Neural cell (in vitro differentiated cells): Measurements from ENCODE around the gene NDST1. TPM values are rescaled to one million over a fixed set of nuclear protein-coding genes. Genes with fewer than 3 reads are reported as not detected.

Source experiments
- H2AFZ ChIP-seq: fragments of 200-600, 300-800 bp; sonication (generic), shearing (Covaris generic); 2 replicates; pipeline ENCODE4 v1.6.0; 2014; ENCODE audit warnings: low read depth, mild to moderate bottlenecking, antibody characterized with exemption, low read length, moderate library complexity
- H3F3A ChIP-seq: fragments of 200-600 bp; shearing (Covaris generic); 2 replicates; pipeline ENCODE4 v1.6.1; 2016; ENCODE audit warnings: mild to moderate bottlenecking, moderate library complexity, mixed read lengths, antibody characterized with exemption, low read length; ENCODE audit not compliant: insufficient read depth, poor library complexity, severe bottlenecking
- H3K27ac ChIP-seq: fragments of 200-600, 300-800 bp; sonication (generic), shearing (Covaris generic); 2 replicates; pipeline ENCODE4 v1.5.1; 2014; ENCODE audit warnings: mild to moderate bottlenecking, low read length, moderate library complexity
- H3K27me3 ChIP-seq: fragments of 300-800, 200-600 bp; sonication (generic), shearing (Covaris generic); 2 replicates; pipeline ENCODE4 v1.6.0; 2014; ENCODE audit warnings: mild to moderate bottlenecking, low read depth, low read length, moderate library complexity; ENCODE audit not compliant: insufficient read depth
- H3K36me3 ChIP-seq: fragments of 300-800, 200-600 bp; sonication (generic), shearing (Covaris generic); 2 replicates; pipeline ENCODE4 v1.5.1; 2014; ENCODE audit warnings: mild to moderate bottlenecking, antibody characterized with exemption, low read length, moderate library complexity; ENCODE audit not compliant: insufficient read depth
- H3K4me2 ChIP-seq: fragments of 300-800, 200-600 bp; sonication (generic), shearing (Covaris generic); 2 replicates; pipeline ENCODE4 v1.6.0; 2014; ENCODE audit warnings: mild to moderate bottlenecking, low read length
- H3K4me3 ChIP-seq: fragments of 300-800, 200-600 bp; sonication (generic), shearing (Covaris generic); 2 replicates; pipeline ENCODE4 v1.5.1; 2014; ENCODE audit warnings: mild to moderate bottlenecking, low read length, moderate library complexity
- H3K79me2 ChIP-seq: fragments of 200-600 bp; shearing (Covaris generic); replicated peaks from 2 replicates; pipeline ENCODE4 v1.6.0; 2014; ENCODE audit warnings: mild to moderate bottlenecking, low read length, moderate library complexity; ENCODE audit not compliant: insufficient read depth
- H3K9ac ChIP-seq: fragments of 300-800, 200-600 bp; sonication (generic), shearing (Covaris generic); 2 replicates; pipeline ENCODE4 v1.6.1; 2016; ENCODE audit warnings: mild to moderate bottlenecking, low read length, mixed read lengths
- H3K9me2 ChIP-seq: fragments of 200-600 bp; shearing (Covaris generic); 2 replicates; pipeline ENCODE4 v1.6.1; 2016; ENCODE audit warnings: mild to moderate bottlenecking, low read length, mixed read lengths; ENCODE audit not compliant: insufficient read depth
- H3K9me3 ChIP-seq: fragments of 200-600, 300-800 bp; sonication (generic), shearing (Covaris generic); 2 replicates; pipeline ENCODE4 v1.6.1; 2016; ENCODE audit warnings: mild to moderate bottlenecking, mixed run types, low read length, moderate library complexity, mixed read lengths
- H4K20me1 ChIP-seq: fragments of 200-600 bp; shearing (Covaris generic); 2 replicates; pipeline ENCODE4 v1.6.1; 2016; ENCODE audit warnings: mild to moderate bottlenecking, mixed run types; ENCODE audit not compliant: insufficient read depth
- EP300 ChIP-seq: fragments of 450-650 bp; conservative IDR thresholded peaks from 2 replicates; pipeline ENCODE4 v1.6.1; 2014; ENCODE audit warnings: antibody characterized with exemption, mild to moderate bottlenecking, moderate library complexity; ENCODE audit not compliant: poor library complexity, severe bottlenecking
- EZH2 ChIP-seq: fragments of 200-600, 300-800 bp; shearing (Covaris generic), sonication (generic); IDR thresholded peaks from 2 replicates; pipeline ENCODE4 v1.6.1; 2014; ENCODE audit warnings: antibody characterized with exemption, low read length, borderline replicate concordance, mild to moderate bottlenecking; ENCODE audit not compliant: insufficient read depth, poor library complexity, severe bottlenecking
- MXI1 ChIP-seq: fragments of 450-650 bp; conservative IDR thresholded peaks from 2 replicates; pipeline ENCODE4 v1.6.1; 2014; ENCODE audit warnings: antibody characterized with exemption, mild to moderate bottlenecking; ENCODE audit not compliant: poor library complexity, severe bottlenecking
- POLR2AphosphoS5 ChIP-seq: IDR thresholded peaks from 2 replicates; pipeline ENCODE4 v1.6.1; 2012
- RAD21 ChIP-seq: fragments of 450-650 bp; conservative IDR thresholded peaks from 2 replicates; pipeline ENCODE4 v1.6.1; 2014; ENCODE audit warnings: antibody characterized with exemption, mild to moderate bottlenecking, moderate library complexity
- SMC3 ChIP-seq: fragments of 450-650 bp; conservative IDR thresholded peaks from 2 replicates; pipeline ENCODE4 v1.6.1; 2014; ENCODE audit warnings: antibody characterized with exemption, mild to moderate bottlenecking, moderate library complexity; ENCODE audit not compliant: poor library complexity
- TAF1 ChIP-seq: IDR thresholded peaks from 2 replicates; pipeline ENCODE4 v1.6.1; 2012; ENCODE audit warnings: low read depth
- polyA plus RNA-seq: library from polyadenylated mRNA; depleted of rRNA; stranded (reverse); fragments of >200 nt; gene quantifications from 2 replicates; pipeline ENCODE4 v1.2.3, GENCODE V29; 2014
- TF ChIP-seq, protein P1 (sequence below): fragments of 450-650 bp; IDR thresholded peaks from 2 replicates; pipeline ENCODE4 v1.5.1; 2014; ENCODE audit warnings: antibody characterized with exemption, mild to moderate bottlenecking, moderate library complexity; ENCODE audit not compliant: poor library complexity, severe bottlenecking
- TF ChIP-seq, protein P2 (sequence below): IDR thresholded peaks from 2 replicates; pipeline ENCODE4 v1.6.1; 2012; ENCODE audit warnings: borderline replicate concordance

Gene NDST1
- polyA plus RNA-seq, 1 donor from 2014 or later, result 15.6 TPM

GRCh38 chr5:150550286-150550685 is 42.4 kb downstream of the NDST1 start:
- no peaks in the 10 kb centered on the region for H3K9me2 ChIP-seq
- no peaks in the 10 kb centered on the region for H3K27me3 ChIP-seq
- H3K4me3 ChIP-seq, result no peak overlapping the region
- H3K79me2 ChIP-seq, result no peaks in the 10 kb centered on the region
- no peak for TF ChIP-seq TAF1
- TF ChIP-seq EP300, result no peak
- TF ChIP-seq SMC3, result no peak
- TF ChIP-seq EZH2, result no peak
- TF ChIP-seq, protein P1, sequence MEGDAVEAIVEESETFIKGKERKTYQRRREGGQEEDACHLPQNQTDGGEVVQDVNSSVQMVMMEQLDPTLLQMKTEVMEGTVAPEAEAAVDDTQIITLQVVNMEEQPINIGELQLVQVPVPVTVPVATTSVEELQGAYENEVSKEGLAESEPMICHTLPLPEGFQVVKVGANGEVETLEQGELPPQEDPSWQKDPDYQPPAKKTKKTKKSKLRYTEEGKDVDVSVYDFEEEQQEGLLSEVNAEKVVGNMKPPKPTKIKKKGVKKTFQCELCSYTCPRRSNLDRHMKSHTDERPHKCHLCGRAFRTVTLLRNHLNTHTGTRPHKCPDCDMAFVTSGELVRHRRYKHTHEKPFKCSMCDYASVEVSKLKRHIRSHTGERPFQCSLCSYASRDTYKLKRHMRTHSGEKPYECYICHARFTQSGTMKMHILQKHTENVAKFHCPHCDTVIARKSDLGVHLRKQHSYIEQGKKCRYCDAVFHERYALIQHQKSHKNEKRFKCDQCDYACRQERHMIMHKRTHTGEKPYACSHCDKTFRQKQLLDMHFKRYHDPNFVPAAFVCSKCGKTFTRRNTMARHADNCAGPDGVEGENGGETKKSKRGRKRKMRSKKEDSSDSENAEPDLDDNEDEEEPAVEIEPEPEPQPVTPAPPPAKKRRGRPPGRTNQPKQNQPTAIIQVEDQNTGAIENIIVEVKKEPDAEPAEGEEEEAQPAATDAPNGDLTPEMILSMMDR, result no peak
- TF ChIP-seq, protein P2, sequence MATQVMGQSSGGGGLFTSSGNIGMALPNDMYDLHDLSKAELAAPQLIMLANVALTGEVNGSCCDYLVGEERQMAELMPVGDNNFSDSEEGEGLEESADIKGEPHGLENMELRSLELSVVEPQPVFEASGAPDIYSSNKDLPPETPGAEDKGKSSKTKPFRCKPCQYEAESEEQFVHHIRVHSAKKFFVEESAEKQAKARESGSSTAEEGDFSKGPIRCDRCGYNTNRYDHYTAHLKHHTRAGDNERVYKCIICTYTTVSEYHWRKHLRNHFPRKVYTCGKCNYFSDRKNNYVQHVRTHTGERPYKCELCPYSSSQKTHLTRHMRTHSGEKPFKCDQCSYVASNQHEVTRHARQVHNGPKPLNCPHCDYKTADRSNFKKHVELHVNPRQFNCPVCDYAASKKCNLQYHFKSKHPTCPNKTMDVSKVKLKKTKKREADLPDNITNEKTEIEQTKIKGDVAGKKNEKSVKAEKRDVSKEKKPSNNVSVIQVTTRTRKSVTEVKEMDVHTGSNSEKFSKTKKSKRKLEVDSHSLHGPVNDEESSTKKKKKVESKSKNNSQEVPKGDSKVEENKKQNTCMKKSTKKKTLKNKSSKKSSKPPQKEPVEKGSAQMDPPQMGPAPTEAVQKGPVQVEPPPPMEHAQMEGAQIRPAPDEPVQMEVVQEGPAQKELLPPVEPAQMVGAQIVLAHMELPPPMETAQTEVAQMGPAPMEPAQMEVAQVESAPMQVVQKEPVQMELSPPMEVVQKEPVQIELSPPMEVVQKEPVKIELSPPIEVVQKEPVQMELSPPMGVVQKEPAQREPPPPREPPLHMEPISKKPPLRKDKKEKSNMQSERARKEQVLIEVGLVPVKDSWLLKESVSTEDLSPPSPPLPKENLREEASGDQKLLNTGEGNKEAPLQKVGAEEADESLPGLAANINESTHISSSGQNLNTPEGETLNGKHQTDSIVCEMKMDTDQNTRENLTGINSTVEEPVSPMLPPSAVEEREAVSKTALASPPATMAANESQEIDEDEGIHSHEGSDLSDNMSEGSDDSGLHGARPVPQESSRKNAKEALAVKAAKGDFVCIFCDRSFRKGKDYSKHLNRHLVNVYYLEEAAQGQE, result no peak
- TF ChIP-seq RAD21, result no peak
- TF ChIP-seq MXI1, result no peak
- TF ChIP-seq POLR2AphosphoS5, result no peak
- no peaks in the 10 kb centered on the region for H3K36me3 ChIP-seq
- H3K9me3 ChIP-seq, result no peaks in the 10 kb centered on the region
- H4K20me1 ChIP-seq, result no peaks in the 10 kb centered on the region
- H2AFZ ChIP-seq, result no peak overlapping the region
- no peak overlapping the region for H3K9ac ChIP-seq
- H3K4me2 ChIP-seq, result no peak overlapping the region
- H3F3A ChIP-seq, result no peaks in the 10 kb centered on the region
- H3K27ac ChIP-seq, result no peak overlapping the region

- no peaks in the 10 kb centered on the region for H3K27me3 ChIP-seq
- no peak overlapping the region for H3K4me2 ChIP-seq
- H3F3A ChIP-seq, result no peaks in the 10 kb centered on the region
- no peak for TF ChIP-seq SMC3
- H3K9me2 ChIP-seq, result no peaks in the 10 kb centered on the region
- H3K27ac ChIP-seq, result no peak overlapping the region
- H2AFZ ChIP-seq, result no peak overlapping the region
- H3K79me2 ChIP-seq, result no peaks in the 10 kb centered on the region
- no peak overlapping the region for H3K4me3 ChIP-seq
- no peaks in the 10 kb centered on the region for H4K20me1 ChIP-seq
- H3K9me3 ChIP-seq, result no peaks in the 10 kb centered on the region
- H3K9ac ChIP-seq, result no peak overlapping the region
- H3K36me3 ChIP-seq, result no peaks in the 10 kb centered on the region
Measured at GRCh38 chr5:150551066-150551465, 43.1 kb downstream of the NDST1 start.

GRCh38 chr5:150553402-150553801 is 45.5 kb downstream of the NDST1 start:
- no peak overlapping the region for H2AFZ ChIP-seq
- H3K9ac ChIP-seq, result no peak overlapping the region
- H3K4me3 ChIP-seq, result no peak overlapping the region
- no peak overlapping the region for H3K27ac ChIP-seq
- no peaks in the 10 kb centered on the region for H3K79me2 ChIP-seq
- H3F3A ChIP-seq, result no peaks in the 10 kb centered on the region
- H4K20me1 ChIP-seq, result no peaks in the 10 kb centered on the region
- H3K9me2 ChIP-seq, result no peaks in the 10 kb centered on the region
- H3K36me3 ChIP-seq, result no peaks in the 10 kb centered on the region
- no peak overlapping the region for H3K4me2 ChIP-seq
- no peaks in the 10 kb centered on the region for H3K27me3 ChIP-seq
- no peak for TF ChIP-seq SMC3
- TF ChIP-seq EZH2, result no peak
- no peaks in the 10 kb centered on the region for H3K9me3 ChIP-seq
